WTC11 (cell line): ENCODE results near the gene ASMTL. TPM values are rescaled to one million over a fixed set of nuclear protein-coding genes. Genes with fewer than 3 reads are reported as not detected.

Experiments
- ATAC-seq: fragments of 200-7000 bp; cut with Tn5 transposase; 2 replicates; pipeline ENCODE4 v1.10.0; 2021; ENCODE audit warnings: mild to moderate bottlenecking, moderate library complexity
- CTCF ChIA-PET: fragments of 300-600 bp; sonication (Branson Sonifier 250); formaldehyde crosslinking; loops from one replicate; lab custom pipeline; 2021; ENCODE audit warnings: antibody characterized with exemption; lab: Charles Lee
- POLR2A ChIA-PET: fragments of 350-600 bp; sonication (Branson Sonifier 250); formaldehyde crosslinking; loops from one replicate; lab custom pipeline; 2021; ENCODE audit warnings: antibody characterized with exemption; lab: Charles Lee
- DNase-seq: peaks from one replicate; pipeline ENCODE4 v3.0.0; 2021; ENCODE audit warnings: low spot score
- H3K27ac Mint-ChIP-seq: 2 replicates; pipeline ENCODE4 v1.8.0; 2021; ENCODE audit warnings: mixed read lengths
- H3K27me3 Mint-ChIP-seq: 2 replicates; pipeline ENCODE4 v1.8.0; 2021; ENCODE audit warnings: low read depth, mild to moderate bottlenecking, moderate library complexity, mixed read lengths
- H3K36me3 Mint-ChIP-seq: 2 replicates; pipeline ENCODE4 v1.8.0; 2021; ENCODE audit warnings: mixed read lengths
- H3K4me1 Mint-ChIP-seq: 2 replicates; pipeline ENCODE4 v1.8.0; 2022; ENCODE audit warnings: mixed read lengths
- H3K4me3 Mint-ChIP-seq: 2 replicates; pipeline ENCODE4 v1.8.0; 2021; ENCODE audit warnings: mild to moderate bottlenecking, moderate library complexity, mixed read lengths
- H3K9me3 Mint-ChIP-seq: 2 replicates; pipeline ENCODE4 v1.8.0; 2021; ENCODE audit warnings: mixed read lengths
- EMX1 ChIP-seq: fragments of 250-450 bp; sonication (Bioruptor Pico); IDR thresholded peaks from 2 replicates; pipeline ENCODE4 v1.8.0; 2021; ENCODE audit warnings: mild to moderate bottlenecking
- ETV6 ChIP-seq: sonication (generic); formaldehyde crosslinking; IDR thresholded peaks from 2 replicates; pipeline ENCODE4 v1.8.1; 2022; ENCODE audit warnings: mild to moderate bottlenecking, missing genetic modification reagents
- FOXK1 ChIP-seq: sonication (generic); formaldehyde crosslinking; IDR thresholded peaks from 2 replicates; pipeline ENCODE4 v1.8.0; 2022; ENCODE audit warnings: mild to moderate bottlenecking, moderate library complexity, missing genetic modification reagents
- GTF2I ChIP-seq: fragments of 250-450 bp; sonication (Bioruptor Pico); conservative IDR thresholded peaks from 2 replicates; pipeline ENCODE4 v1.4.0; 2021; ENCODE audit warnings: mild to moderate bottlenecking
- MAX ChIP-seq: sonication (generic); formaldehyde crosslinking; IDR thresholded peaks from 2 replicates; pipeline ENCODE4 v1.8.0; 2022; ENCODE audit warnings: mild to moderate bottlenecking, missing genetic modification reagents
- MXD4 ChIP-seq: fragments of 250-450 bp; sonication (Bioruptor Pico); IDR thresholded peaks from 2 replicates; pipeline ENCODE4 v1.8.0; 2021; ENCODE audit warnings: mild to moderate bottlenecking, moderate library complexity, borderline replicate concordance
- OVOL2 ChIP-seq: fragments of 250-450 bp; sonication (Bioruptor Pico); IDR thresholded peaks from 2 replicates; pipeline ENCODE4 v1.9.0; 2021; ENCODE audit warnings: mild to moderate bottlenecking, borderline replicate concordance
- SP1 ChIP-seq: sonication (generic); formaldehyde crosslinking; conservative IDR thresholded peaks from 2 replicates; pipeline ENCODE4 v1.8.1; 2022; ENCODE audit warnings: missing genetic modification reagents
- STAT6 ChIP-seq: sonication (generic); formaldehyde crosslinking; conservative IDR thresholded peaks from 2 replicates; pipeline ENCODE4 v1.8.1; 2023; ENCODE audit warnings: mild to moderate bottlenecking, low read depth, missing genetic modification reagents, moderate library complexity
- TCF7 ChIP-seq: sonication (generic); formaldehyde crosslinking; IDR thresholded peaks from 2 replicates; pipeline ENCODE4 v1.8.0; 2022; ENCODE audit warnings: mild to moderate bottlenecking, low read depth, missing genetic modification reagents, moderate library complexity
- USF1 ChIP-seq: sonication (generic); formaldehyde crosslinking; IDR thresholded peaks from 2 replicates; pipeline ENCODE4 v1.8.0; 2022; ENCODE audit warnings: mild to moderate bottlenecking, missing genetic modification reagents
- ZMAT4 ChIP-seq: fragments of 250-450 bp; sonication (Bioruptor Pico); IDR thresholded peaks from 2 replicates; pipeline ENCODE4 v1.9.0; 2021; ENCODE audit warnings: mild to moderate bottlenecking
- ZNF396 ChIP-seq: fragments of 250-450 bp; sonication (Bioruptor Pico); IDR thresholded peaks from 2 replicates; pipeline ENCODE4 v1.8.0; 2021; ENCODE audit warnings: mild to moderate bottlenecking, moderate library complexity, borderline replicate concordance
- ZNF416 ChIP-seq: fragments of 250-450 bp; sonication (Bioruptor Pico); IDR thresholded peaks from 2 replicates; pipeline ENCODE4 v1.9.0; 2021; ENCODE audit warnings: mild to moderate bottlenecking, inconsistent platforms
- ZNF423 ChIP-seq: fragments of 250-450 bp; sonication (Bioruptor Pico); IDR thresholded peaks from 2 replicates; pipeline ENCODE4 v2.1.2; 2022; ENCODE audit warnings: mild to moderate bottlenecking, moderate library complexity
- ZNF671 ChIP-seq: fragments of 250-450 bp; sonication (Bioruptor Pico); IDR thresholded peaks from 2 replicates; pipeline ENCODE4 v1.8.0; 2021; ENCODE audit warnings: mild to moderate bottlenecking
- ZSCAN18 ChIP-seq: fragments of 250-450 bp; sonication (Bioruptor Pico); IDR thresholded peaks from 2 replicates; pipeline ENCODE4 v2.1.2; 2022; ENCODE audit warnings: mild to moderate bottlenecking, moderate library complexity
- total RNA-seq: library from RNA; stranded (reverse); gene quantifications from 3 replicates; pipeline ENCODE4 v1.2.3, GENCODE V29; 2021

Gene ASMTL
- total RNA-seq, 1 experiment from 2014 or later: 70.6 TPM

- TF ChIP-seq SP1 (CRISPR knock-in tag) (peak; percentile 50; the same call in 1 of the 2 replicates), EMX1 (CRISPR knock-in tag) (0 out of 2 replicates have a peak, but pooled peaks have one; percentile 40), STAT6 (CRISPR knock-in tag) (no peak)
- Mint-ChIP-seq H3K27me3 (no peaks in the 10 kb centered on the region), H3K27ac (peak overlapping the region; percentile 46; the same call in 1 of the 2 replicates), H3K9me3 (no peaks in the 10 kb centered on the region), H3K4me3 (no peak overlapping the region), H3K36me3 (peaks cover 22% of the 10 kb centered on the region), H3K4me1 (peaks cover 2% of the 10 kb centered on the region; the same call in 1 of the 2 replicates)
- CTCF ChIA-PET: no interaction called here
- POLR2A ChIA-PET: no interaction called here
- DNase-seq (peak; percentile 88), ATAC-seq (peak; percentile 92)
Measured at GRCh38 chrX:1400742-1401471, 51.8 kb downstream of the ASMTL start.

GRCh38 chrX:1400049-1400448 is 52.7 kb downstream of the ASMTL start:
- Mint-ChIP-seq H3K36me3 (peaks cover 30% of the 10 kb centered on the region), H3K9me3 (no peaks in the 10 kb centered on the region), H3K27ac (no peak overlapping the region), H3K27me3 (no peaks in the 10 kb centered on the region), H3K4me3 (no peak overlapping the region), H3K4me1 (peaks cover 10% of the 10 kb centered on the region)
- TF ChIP-seq USF1: no peak
- TF ChIP-seq OVOL2 (CRISPR knock-in tag): no peak
- TF ChIP-seq ZNF423 (CRISPR knock-in tag): no peak
- TF ChIP-seq GTF2I (CRISPR knock-in tag): no peak
- TF ChIP-seq SP1 (CRISPR knock-in tag): no peak
- no peak for TF ChIP-seq ZSCAN18 (CRISPR knock-in tag)
- no peak for TF ChIP-seq ETV6
- TF ChIP-seq FOXK1: no peak
- no peak for TF ChIP-seq MXD4 (CRISPR knock-in tag)
- no peak for TF ChIP-seq ZNF416
- no peak for TF ChIP-seq ZNF671
- no peak for TF ChIP-seq MAX (CRISPR knock-in tag)
- DNase-seq: no peak
- no peak for ATAC-seq
- ChIA-PET CTCF (no interaction called here), POLR2A (no interaction called here)

- CTCF ChIA-PET: no interaction called here
- no peaks in the 10 kb centered on the region for H3K27me3 Mint-ChIP-seq
Measured at GRCh38 chrX:1398431-1399340, 54.0 kb downstream of the ASMTL start.

More at GRCh38 chrX:1398431-1399340, 54.0 kb downstream of the ASMTL start:
- DNase-seq: no peak
- Mint-ChIP-seq H3K27ac (no peak overlapping the region), H3K36me3 (peaks cover 30% of the 10 kb centered on the region), H3K9me3 (no peaks in the 10 kb centered on the region), H3K4me3 (no peak overlapping the region), H3K4me1 (peaks cover 23% of the 10 kb centered on the region)
- no peak for ATAC-seq
- POLR2A ChIA-PET: no interaction called here
- no peak for TF ChIP-seq ZNF396 (CRISPR knock-in tag)
- peak; percentile 41; the same call in 1 of the 2 replicates for TF ChIP-seq ZNF671
- no peak for TF ChIP-seq TCF7 (CRISPR knock-in tag)
- TF ChIP-seq ZMAT4 (CRISPR knock-in tag): 0 out of 2 replicates have a peak, but pooled peaks have one; percentile 36
